Activated CD8-positive, alpha-beta memory T cell treated with anti-CD3 and anti-CD28 coated beads for 24 hours (primary cell): ENCODE results near the gene LASP1.

Experiments
- DNase-seq: peaks from one replicate; pipeline ENCODE4 v3.0.0-alpha.2; 2020

LASP1 gene

GRCh38 chr17:38870259-38871165 is 654 bp downstream of the LASP1 start:
- peak; percentile 86 for DNase-seq

DNA sequence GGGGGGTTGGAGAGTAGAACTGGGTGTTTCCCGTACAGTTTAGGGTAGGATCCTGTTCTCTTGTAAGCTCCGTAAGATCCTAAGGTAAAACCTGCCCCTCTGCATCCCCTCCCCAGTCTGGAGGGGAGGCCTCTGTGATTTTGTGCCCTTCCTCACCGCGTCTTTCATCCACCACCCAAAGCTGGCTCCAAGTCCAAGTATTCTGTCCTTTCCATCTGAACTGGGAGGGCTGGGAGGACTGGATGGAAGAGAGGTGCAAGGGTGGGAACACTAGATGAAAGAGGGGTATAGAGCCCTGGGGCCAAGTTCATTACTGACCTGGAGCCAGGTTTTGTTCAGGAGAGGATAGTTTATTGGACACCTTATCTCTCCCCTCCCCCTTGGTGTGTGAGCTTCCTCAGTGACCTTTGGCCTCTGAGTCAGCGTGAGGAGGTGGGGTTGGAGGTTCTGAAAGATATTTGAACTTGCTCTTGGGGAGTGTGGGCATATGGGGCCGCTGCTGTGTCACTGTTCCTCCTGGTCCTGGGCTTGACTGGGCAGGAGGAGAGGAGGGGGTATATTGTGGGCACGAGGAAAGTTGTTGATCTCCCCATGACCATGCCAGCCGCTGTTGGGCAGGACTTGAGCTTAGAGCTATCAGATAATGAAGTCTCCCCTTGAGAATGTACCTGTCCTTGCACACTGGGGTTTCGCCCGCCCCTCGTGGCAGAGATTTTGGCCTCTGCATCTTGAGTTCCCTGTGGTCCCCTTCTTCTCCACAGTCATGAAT is 1.6 kb downstream of the LASP1 start:
- DNase-seq: peak; percentile 85

DNA sequence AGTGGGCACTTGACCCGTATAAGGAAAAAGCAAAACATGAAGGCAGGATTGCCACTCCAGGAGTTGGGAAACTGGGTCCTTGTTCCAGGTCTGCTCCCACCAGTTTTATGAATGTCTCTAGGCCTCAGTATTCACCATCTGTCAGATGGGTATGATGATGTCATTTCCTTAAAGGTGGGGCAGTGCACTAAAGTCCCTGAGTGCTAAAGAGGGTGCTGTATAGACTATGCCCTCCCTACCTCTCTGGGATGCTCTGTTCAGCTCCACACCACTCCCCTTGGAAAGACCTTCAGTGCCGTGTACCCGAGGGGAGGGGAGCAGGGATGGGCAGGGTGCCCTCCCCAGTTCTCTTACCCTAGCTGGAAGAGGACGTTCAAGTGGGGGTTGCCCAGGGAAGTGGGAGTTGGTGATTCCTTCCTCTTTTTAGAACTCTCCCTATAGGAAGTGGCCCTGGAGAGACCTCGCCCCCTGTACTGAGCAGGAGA is 2.2 kb downstream of the LASP1 start:
- DNase-seq: peak; percentile 58

- DNase-seq: peak; percentile 58
Observed at GRCh38 chr17:38872671-38873385, 3.0 kb downstream of the LASP1 start.

GRCh38 chr17:38873640-38874380 is 4.0 kb downstream of the LASP1 start:
- DNase-seq: peak; percentile 58

- DNase-seq: peak; percentile 59
Observed at GRCh38 chr17:38874505-38875400, 4.9 kb downstream of the LASP1 start.

DNA sequence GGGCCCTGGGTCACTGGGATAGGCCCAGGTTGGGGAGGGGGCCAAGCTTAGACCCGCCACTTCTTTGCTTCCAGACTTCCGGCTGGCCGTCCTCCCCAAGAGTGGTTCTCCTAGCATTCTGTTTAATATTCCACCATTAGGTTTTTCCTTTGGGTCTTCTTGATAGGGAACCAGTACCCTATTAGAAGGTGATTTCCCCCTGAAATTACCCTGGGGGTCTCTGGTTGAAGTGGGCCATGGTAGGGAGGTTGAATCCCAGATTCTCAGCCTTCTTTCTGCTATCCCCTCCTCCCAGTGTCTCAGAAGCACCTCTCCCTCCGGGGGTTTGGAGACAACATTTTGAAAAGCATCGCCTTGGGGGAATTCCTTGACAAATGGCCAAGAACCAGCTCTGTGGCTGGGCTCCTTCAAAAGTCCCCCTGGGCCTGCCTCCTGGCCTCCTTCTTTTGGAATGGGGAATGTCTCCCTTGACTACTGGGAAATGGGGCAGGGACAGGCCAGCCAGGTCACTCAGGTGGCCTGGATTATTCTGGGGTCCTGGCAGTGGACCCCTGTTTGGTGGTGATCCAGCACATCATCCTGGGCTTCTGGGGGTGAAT is 5.7 kb downstream of the LASP1 start:
- peak; percentile 56 for DNase-seq

DNA sequence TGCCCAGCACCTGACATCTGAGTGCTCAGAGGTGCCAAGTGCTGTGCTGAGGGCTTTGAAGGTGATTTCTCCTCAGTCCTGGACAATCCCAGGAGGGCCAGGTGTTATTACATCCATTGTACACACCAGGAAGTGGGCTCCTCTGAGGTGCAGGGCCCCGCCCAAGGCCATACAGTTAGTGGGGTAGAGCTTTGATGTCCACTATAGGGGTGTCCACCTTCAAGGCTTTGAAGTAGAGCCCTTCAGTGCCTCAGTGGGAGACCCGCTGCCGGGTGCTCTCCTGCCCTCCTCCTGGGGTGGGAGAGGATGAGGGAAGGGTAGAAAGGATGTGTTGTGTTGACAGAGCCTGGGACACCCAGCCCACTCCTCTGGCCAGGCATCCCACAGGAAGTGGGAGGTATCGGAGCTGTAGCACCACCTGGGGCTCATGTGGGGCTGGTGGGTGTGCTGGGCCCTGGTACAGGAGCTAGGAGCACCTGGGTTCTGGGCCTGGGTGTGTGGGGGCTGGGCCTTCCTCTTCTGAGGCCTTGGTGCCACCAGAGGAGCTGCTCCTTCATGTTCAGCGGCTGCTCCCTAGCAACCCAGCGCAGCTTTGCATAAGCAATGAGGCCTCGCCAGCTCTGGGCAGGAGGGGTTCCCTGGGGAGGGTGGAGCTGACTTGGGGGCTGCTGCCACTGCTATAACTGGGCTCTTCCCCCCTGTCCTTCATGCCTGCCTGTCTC is 7.4 kb downstream of the LASP1 start:
- peak; percentile 67 for DNase-seq

GRCh38 chr17:38879878-38880665 is 10.2 kb downstream of the LASP1 start:
- peak; percentile 59 for DNase-seq

DNA sequence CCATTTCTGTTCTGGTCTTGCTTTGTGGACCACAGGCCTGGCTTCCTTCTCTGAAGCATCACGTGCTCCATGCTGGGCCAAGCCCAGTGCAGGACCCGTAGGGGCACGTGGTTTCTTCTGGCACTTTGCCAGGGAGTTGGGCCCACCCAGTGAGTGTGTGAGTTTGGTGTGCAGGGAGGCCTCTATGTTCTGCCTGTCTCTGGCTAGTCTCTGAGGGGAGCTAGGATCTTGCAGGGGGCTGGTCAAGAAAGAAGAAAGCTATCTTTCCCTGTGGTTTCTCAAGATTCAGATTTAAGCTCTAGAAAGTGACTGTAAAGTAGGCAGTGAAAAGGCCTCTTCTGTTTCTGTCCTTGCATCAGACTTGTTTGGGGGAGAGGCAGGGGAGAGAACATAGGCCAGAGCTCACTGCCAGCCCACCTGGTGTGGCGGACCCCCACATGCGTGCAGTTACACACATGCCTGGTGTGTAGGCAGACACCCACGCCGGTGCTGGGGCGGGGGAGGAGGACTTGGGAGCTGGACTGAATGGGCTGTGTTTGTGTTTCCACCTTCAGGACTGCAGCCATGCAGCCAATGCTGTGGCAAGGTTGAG is 11.8 kb downstream of the LASP1 start:
- DNase-seq: peak; percentile 85

DNA sequence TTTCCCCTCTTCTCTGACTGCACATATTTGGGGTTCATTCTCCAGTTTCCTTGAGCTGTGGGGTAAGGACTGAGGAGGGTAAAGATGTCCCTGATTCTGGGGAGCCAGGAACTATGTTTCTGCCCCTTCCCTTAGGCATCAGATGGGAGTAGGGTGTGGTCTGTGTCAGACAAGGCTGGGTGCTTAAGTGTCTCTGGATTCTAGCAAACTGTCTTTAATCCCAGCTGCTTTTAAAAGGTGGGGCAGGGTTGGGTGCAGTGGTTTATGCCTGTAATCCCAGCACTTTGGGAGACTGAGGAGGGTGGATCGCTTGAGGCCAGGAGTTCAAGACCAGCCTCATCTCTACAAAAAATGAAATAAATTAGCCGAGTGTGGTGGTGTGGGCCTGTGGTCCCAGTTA is 13.0 kb downstream of the LASP1 start:
- DNase-seq: no peak

DNA sequence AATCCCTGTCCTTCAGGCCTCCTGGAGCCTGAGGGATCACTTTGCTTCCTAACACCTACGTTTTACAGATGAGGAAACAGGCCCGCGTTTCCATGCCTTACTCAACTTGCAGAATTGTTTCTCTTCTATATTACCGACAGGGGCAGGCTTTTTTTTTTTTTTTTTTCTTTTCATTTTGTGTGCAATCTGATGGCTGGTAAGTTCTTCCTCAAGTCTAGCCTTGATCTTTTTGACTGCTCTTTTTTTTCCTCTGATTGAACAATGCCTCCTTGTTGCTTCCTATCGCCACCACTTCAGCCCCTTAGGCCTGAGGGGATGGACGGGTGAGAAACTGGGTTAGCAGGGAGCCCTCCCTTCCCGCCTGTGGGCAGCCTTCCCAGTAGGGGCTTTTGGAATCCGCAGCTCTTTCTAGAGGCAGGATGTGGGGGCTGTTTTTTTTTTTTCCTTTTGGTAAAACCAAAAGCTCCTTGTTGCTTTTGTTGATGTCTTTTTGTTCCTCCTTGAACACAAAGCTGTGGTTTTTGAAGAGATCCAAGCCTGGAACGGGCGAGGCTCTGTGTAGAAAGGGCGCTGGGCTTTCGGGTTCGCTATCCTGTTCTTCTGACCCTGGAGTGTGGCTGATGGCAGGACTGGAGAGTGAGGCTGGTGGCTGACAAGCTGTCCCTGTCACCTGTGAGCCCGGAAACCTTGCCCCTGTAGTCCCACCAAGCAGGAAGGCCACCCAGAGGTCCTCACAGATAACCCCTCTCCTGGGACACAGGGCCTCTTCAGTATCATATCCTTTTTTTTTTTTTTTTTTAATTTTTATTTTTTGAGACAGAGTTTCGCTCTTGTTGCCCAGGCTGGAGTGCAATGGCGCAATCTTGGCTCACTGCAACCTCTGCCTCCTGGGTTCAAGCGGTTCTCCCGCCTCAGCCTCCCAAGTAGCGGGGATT is 14.0 kb downstream of the LASP1 start:
- DNase-seq: no peak

DNA sequence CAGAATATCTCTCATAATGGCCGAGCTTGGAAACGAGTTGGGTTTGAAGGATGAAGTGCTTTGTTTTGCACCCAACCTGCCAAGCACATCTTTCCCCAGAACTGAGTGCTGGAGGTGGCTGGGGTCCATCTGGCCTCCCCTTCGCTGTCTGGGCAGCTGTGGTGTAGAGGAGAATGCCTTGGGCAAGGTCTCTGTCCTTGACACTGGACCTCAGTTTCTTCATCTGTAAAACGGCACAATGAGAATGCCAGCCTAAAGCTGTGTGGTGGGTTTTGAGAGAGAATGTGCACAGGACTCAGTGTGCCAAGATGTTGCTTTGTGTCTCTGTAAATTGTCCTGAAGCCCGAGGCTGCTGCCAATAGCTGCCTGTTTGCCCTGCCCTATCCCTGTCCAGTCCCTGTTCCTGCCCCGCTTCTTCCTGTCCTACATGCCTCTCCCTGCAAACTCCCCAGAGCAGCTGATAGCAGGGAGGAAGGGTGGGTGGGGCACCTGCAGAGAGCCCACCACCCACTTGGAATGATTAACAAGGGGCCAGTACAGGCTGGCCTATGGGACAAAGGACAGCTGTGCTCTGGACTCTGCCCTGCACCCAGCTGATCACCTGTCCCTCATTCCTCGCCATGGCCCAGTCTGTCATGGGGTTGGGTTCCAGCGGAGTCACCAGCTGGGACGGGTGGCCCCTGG is 15.3 kb downstream of the LASP1 start:
- DNase-seq: no peak

DNA sequence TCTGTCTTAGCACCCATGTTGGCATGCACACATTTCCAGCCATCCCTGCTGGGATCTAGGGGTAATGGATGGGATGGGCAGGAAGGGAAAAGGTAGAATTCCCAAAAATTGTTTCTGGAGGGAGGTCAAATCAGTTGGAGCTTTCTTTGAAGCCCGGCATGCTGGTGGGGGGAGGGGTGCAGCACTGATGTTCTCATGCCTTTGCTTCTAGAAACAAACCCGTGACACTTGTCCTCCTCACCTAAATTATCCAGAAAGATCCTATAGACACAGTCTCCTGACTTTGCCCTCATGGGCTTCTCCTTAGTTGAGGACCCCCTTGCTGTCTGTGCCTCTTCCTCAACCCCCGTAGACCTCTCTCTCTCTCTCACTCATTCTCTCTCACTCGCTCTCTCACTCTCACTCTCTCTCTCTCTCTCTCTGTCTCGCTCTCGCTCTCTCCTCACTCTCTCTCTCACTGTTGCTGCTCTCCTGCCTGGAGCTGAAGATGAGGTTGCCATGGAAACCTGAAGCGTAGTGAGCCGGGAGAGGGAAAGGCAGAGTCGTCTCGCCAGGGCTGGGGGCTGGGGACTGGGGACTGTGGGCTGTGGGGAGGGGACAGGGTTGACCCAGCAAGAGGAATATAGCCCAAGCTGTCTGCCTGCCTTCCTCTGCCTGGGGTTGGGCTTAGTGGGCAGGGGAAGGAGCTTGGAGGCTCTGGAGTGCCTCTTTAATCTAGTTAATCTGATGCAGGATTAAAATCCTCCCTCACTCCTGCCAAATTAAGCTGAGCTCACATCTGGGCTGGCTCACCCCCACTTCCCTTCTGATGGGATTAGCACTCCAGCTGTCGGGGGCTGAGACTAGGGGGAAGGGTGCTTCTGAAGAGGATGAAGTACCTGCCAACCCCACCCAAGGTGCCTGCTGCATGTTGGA is 16.1 kb downstream of the LASP1 start:
- DNase-seq: peak; percentile 59

- DNase-seq: peak; percentile 60
Observed at GRCh38 chr17:38886643-38887010, 16.8 kb downstream of the LASP1 start.

GRCh38 chr17:38888842-38889241 is 19.0 kb downstream of the LASP1 start:
- DNase-seq: no peak
